SK-N-SH treated with all-trans-retinoic acid at 6 μM for 48 hours (cell line): Measurements from ENCODE around the gene DEGS2.

Experiments used
- ATAC-seq: fragments of 200-7000 bp; cut with Tn5 transposase; 3 replicates; pipeline ENCODE4 v1.9.1; 2020; ENCODE audit warnings: mild to moderate bottlenecking, moderate library complexity
- BACH2 ChIP-seq: fragments of 250-450 bp; sonication (Bioruptor Pico); IDR thresholded peaks from 2 replicates; pipeline ENCODE4 v1.9.0; 2021; ENCODE audit warnings: mild to moderate bottlenecking, borderline replicate concordance
- CREB5 ChIP-seq: fragments of 250-450 bp; sonication (Bioruptor Pico); IDR thresholded peaks from 2 replicates; pipeline ENCODE4 v1.5.1; 2020; ENCODE audit warnings: low read depth, mild to moderate bottlenecking, moderate library complexity
- CSDC2 ChIP-seq: fragments of 250-450 bp; sonication (Bioruptor Pico); IDR thresholded peaks from 2 replicates; pipeline ENCODE4 v1.5.0; 2020; ENCODE audit warnings: mild to moderate bottlenecking, moderate library complexity
- ESRRG ChIP-seq: fragments of 250-450 bp; sonication (Bioruptor Pico); IDR thresholded peaks from 2 replicates; pipeline ENCODE4 v1.6.1; 2021; ENCODE audit warnings: mild to moderate bottlenecking
- GLIS3 ChIP-seq: fragments of 250-450 bp; sonication (Bioruptor Pico); IDR thresholded peaks from 2 replicates; pipeline ENCODE4 v1.5.0; 2020; ENCODE audit warnings: mild to moderate bottlenecking, moderate library complexity
- ISL1 ChIP-seq: fragments of 250-450 bp; sonication (Bioruptor Pico); IDR thresholded peaks from 2 replicates; pipeline ENCODE4 v2.1.2; 2022; ENCODE audit warnings: mild to moderate bottlenecking, moderate library complexity
- OSR1 ChIP-seq: fragments of 250-450 bp; sonication (Bioruptor Pico); IDR thresholded peaks from 2 replicates; pipeline ENCODE4 v1.8.0; 2022; ENCODE audit warnings: moderate library complexity, mild to moderate bottlenecking, inconsistent platforms
- PATZ1 ChIP-seq: fragments of 250-450 bp; sonication (Bioruptor Pico); IDR thresholded peaks from 2 replicates; pipeline ENCODE4 v1.8.0; 2020; ENCODE audit warnings: mild to moderate bottlenecking, moderate library complexity, borderline replicate concordance
- POU6F1 ChIP-seq: fragments of 250-450 bp; sonication (Bioruptor Pico); IDR thresholded peaks from 2 replicates; pipeline ENCODE4 v1.8.0; 2021; ENCODE audit warnings: low read depth, mild to moderate bottlenecking, moderate library complexity, borderline replicate concordance
- PPARA ChIP-seq: fragments of 250-450 bp; sonication (Bioruptor Pico); IDR thresholded peaks from 2 replicates; pipeline ENCODE4 v1.5.0; 2020; ENCODE audit warnings: mild to moderate bottlenecking, borderline replicate concordance
- RARB ChIP-seq: fragments of 250-450 bp; sonication (Bioruptor Pico); IDR thresholded peaks from 2 replicates; pipeline ENCODE4 v1.8.0; 2021; ENCODE audit warnings: mild to moderate bottlenecking, moderate library complexity
- TCF4 ChIP-seq: fragments of 250-450 bp; sonication (Bioruptor Pico); IDR thresholded peaks from 2 replicates; pipeline ENCODE4 v1.8.0; 2021; ENCODE audit warnings: mild to moderate bottlenecking, moderate library complexity, borderline replicate concordance
- TOX ChIP-seq: fragments of 250-450 bp; sonication (Bioruptor Pico); IDR thresholded peaks from 2 replicates; pipeline ENCODE4 v1.8.0; 2021; ENCODE audit warnings: mild to moderate bottlenecking, moderate library complexity, borderline replicate concordance
- TSHZ2 ChIP-seq: fragments of 250-450 bp; sonication (Bioruptor Pico); IDR thresholded peaks from 2 replicates; pipeline ENCODE4 v1.5.0; 2020; ENCODE audit warnings: mild to moderate bottlenecking, moderate library complexity
- ZC3H10 ChIP-seq: fragments of 250-450 bp; sonication (Bioruptor Pico); IDR thresholded peaks from 2 replicates; pipeline ENCODE4 v1.5.1; 2021; ENCODE audit warnings: mild to moderate bottlenecking, moderate library complexity
- ZFP3 ChIP-seq: fragments of 250-450 bp; sonication (Bioruptor Pico); IDR thresholded peaks from 2 replicates; pipeline ENCODE4 v1.5.0; 2020; ENCODE audit warnings: mild to moderate bottlenecking, moderate library complexity
- ZFP30 ChIP-seq: fragments of 450-650 bp; formaldehyde crosslinking; IDR thresholded peaks from 2 replicates; pipeline ENCODE4 v1.5.0; 2022; ENCODE audit warnings: mild to moderate bottlenecking, moderate library complexity
- ZNF565 ChIP-seq: fragments of 450-650 bp; formaldehyde crosslinking; conservative IDR thresholded peaks from 2 replicates; pipeline ENCODE4 v1.5.0; 2020; ENCODE audit warnings: low read depth, mild to moderate bottlenecking, moderate library complexity
- ZNF8 ChIP-seq: fragments of 450-650 bp; formaldehyde crosslinking; IDR thresholded peaks from 2 replicates; pipeline ENCODE4 v1.5.0; 2020; ENCODE audit warnings: mild to moderate bottlenecking, moderate library complexity

DEGS2 gene

DNA sequence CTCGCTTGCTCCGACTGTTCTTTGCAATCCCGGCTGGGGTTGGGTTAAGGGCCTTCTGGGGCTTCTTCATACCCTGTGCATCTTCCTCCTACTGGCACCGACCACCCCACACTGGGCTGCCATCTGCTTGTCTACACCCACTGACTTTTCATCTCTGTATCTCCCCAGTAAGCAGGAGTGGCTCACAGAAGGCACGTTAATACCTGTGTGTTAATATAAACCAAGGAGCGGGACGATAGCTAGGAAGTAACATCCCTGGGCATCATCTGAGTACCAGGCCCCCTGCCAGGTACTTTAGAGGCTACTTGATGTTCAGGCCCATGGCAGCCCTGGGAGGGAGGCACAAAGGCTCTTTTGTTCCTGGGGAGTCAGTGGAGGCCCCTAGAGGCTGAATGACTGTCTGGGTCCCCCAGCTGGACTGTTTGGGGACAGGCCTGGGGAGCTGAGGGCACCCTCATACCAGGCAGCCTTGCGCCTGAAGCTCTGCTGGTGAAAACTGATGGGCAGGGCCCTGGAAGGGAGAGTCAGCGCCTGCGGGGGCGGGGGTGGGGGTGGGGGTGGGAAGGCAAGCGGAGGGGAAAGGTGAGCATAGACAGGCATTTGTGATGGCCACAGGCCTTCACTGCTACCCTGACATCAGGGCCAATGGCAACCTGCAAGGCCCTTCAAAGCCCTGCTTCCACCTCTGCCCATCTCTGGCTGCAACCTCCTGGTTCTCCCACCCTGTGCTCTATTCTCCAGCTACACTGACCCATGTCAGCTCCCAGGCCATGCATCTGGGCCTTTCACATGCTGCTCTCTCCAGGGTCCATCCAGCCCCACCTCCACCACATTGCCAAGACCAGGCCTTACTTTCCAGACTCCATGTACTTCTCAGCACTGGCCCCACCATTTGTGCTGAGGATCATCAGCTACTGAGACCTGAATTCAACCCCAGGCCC, 34.2 kb upstream of the DEGS2 start:
- TF ChIP-seq TSHZ2 (0 out of 2 replicates have a peak, but pooled peaks have one; percentile 11), PATZ1 (CRISPR knock-in tag) (no peak), GLIS3 (no peak), ZNF565 (CRISPR knock-in tag) (no peak), CREB5 (CRISPR knock-in tag) (no peak)

GRCh38 chr14:100192672-100193416, 33.4 kb upstream of the DEGS2 start:
- TF ChIP-seq ZNF8 (CRISPR knock-in tag), result 0 out of 2 replicates have a peak, but pooled peaks have one; percentile 16
- no peak for TF ChIP-seq CREB5 (CRISPR knock-in tag)
- no peak for TF ChIP-seq ZC3H10
- TF ChIP-seq GLIS3, result 0 out of 2 replicates have a peak, but pooled peaks have one; percentile 59
- TF ChIP-seq CSDC2 (CRISPR knock-in tag), result peak; percentile 51; the same call in 1 of the 2 replicates
- TF ChIP-seq RARB (CRISPR knock-in tag), result no peak
- peak; percentile 92 for TF ChIP-seq ZFP3 (CRISPR knock-in tag)
- TF ChIP-seq OSR1, result no peak
- no peak for TF ChIP-seq ZFP30 (CRISPR knock-in tag)
- no peak for TF ChIP-seq PPARA (CRISPR knock-in tag)
- TF ChIP-seq, all 23 proteins: peak for 4
- peak; percentile 100 for ATAC-seq

More for the DNA sequence above, 34.2 kb upstream of the DEGS2 start:
- no peak for ATAC-seq

- ATAC-seq, result no peak
- TF ChIP-seq OSR1 (no peak), TCF4 (no peak), ZC3H10 (no peak), PPARA (CRISPR knock-in tag) (no peak), GLIS3 (no peak)
These were observed 32.8 kb upstream of the DEGS2 start for GRCh38 chr14:100192250-100192671.

- no peak for ATAC-seq
- TF ChIP-seq POU6F1, result no peak
- TF ChIP-seq TSHZ2, result no peak
- no peak for TF ChIP-seq ISL1 (CRISPR knock-in tag)
- TF ChIP-seq TCF4, result no peak
- no peak for TF ChIP-seq ESRRG (CRISPR knock-in tag)
- TF ChIP-seq TOX (CRISPR knock-in tag), result no peak
- TF ChIP-seq BACH2 (CRISPR knock-in tag), result no peak
- TF ChIP-seq CREB5 (CRISPR knock-in tag), result no peak
- no peak for TF ChIP-seq CSDC2 (CRISPR knock-in tag)
- TF ChIP-seq ZFP3 (CRISPR knock-in tag), result no peak
These were observed 32.3 kb upstream of the DEGS2 start for GRCh38 chr14:100191584-100192249.
